ENCODE results near the gene PM20D1. TPM values are rescaled to one million over a fixed set of nuclear protein-coding genes. Genes with fewer than 3 reads are reported as not detected.
A peak's percentile ranks its signal among the peaks of the same experiment; 100 is the strongest.

Gene PM20D1
- total and polyA plus RNA-seq, 2 experiments from 2014 or later = 0.08 TPM; not detected in 1

DNA sequence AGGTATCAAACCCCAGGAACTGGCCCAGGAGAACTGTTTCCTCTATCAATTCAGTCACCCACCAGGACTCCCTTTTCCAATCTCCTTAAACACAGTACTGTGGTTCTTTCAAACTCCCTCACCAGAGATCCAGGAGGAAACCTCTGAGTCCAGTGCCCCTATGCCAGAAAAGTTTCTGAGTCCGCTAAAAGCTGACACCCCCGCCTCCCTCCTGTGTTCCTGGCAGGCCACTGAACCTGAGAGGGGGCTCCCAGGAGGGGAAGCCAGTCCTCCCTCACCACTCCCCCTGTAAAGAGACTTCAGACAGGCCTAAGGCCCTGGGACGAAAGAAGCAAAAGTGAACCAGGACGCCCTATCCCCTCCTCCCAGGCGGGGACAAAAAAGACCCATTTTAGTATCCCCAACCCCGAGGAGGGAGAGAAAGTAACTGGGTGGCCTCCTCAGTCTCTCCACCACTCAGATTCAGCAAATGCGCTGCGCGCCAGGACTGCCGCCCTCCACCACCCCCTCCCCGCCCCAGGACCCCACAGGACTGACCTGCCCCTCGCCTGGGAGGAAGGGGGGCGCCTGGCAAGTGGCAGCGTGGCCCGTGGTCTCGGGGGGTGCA, 37.6 kb downstream of the PM20D1 start:
- H3K4me2 ChIP-seq = peak overlapping the region; percentile 91
- H3K79me2 ChIP-seq = peaks cover 51% of the 10 kb centered on the region
- no peaks in the 10 kb centered on the region for H3K36me3 ChIP-seq (replicated peaks; ENCODE audit: insufficient read depth, low read depth)
- H3K4me3 ChIP-seq = peak overlapping the region; percentile 92
- TF ChIP-seq EZH2phosphoT487 (IDR thresholded peaks at IDR 0.05; ENCODE audit: low read depth, severe bottlenecking, unreplicated experiment) = no peak
- TF ChIP-seq EZH2 (IDR thresholded peaks at IDR 0.05; ENCODE audit: borderline replicate concordance) = no peak
- TF ChIP-seq, protein P1, sequence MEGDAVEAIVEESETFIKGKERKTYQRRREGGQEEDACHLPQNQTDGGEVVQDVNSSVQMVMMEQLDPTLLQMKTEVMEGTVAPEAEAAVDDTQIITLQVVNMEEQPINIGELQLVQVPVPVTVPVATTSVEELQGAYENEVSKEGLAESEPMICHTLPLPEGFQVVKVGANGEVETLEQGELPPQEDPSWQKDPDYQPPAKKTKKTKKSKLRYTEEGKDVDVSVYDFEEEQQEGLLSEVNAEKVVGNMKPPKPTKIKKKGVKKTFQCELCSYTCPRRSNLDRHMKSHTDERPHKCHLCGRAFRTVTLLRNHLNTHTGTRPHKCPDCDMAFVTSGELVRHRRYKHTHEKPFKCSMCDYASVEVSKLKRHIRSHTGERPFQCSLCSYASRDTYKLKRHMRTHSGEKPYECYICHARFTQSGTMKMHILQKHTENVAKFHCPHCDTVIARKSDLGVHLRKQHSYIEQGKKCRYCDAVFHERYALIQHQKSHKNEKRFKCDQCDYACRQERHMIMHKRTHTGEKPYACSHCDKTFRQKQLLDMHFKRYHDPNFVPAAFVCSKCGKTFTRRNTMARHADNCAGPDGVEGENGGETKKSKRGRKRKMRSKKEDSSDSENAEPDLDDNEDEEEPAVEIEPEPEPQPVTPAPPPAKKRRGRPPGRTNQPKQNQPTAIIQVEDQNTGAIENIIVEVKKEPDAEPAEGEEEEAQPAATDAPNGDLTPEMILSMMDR (IDR thresholded peaks at IDR 0.05; ENCODE audit: poor library complexity) = no peak
- DNase-seq (ENCODE audit: low spot score) = peak; percentile 41
- no peaks in the 10 kb centered on the region for H3K9me3 ChIP-seq (ENCODE audit: low read depth)
- H3K27ac ChIP-seq = peak overlapping the region; percentile 81
- no peaks in the 10 kb centered on the region for H3K27me3 ChIP-seq
- peak overlapping the region; percentile 77 for H2AFZ ChIP-seq
- no peaks in the 10 kb centered on the region for H3K9me2 ChIP-seq (replicated peaks; ENCODE audit: insufficient read depth)
- peaks cover 14% of the 10 kb centered on the region for H3K4me1 ChIP-seq (ENCODE audit: insufficient read depth)
- 9% methylated on average over 10 of the region's 16 CpGs for WGBS (ENCODE audit: low lambda C conversion rate, missing lambda C conversion rate)
- H4K20me1 ChIP-seq (ENCODE audit: insufficient read depth, poor library complexity, severe bottlenecking) = no peaks in the 10 kb centered on the region

DNA sequence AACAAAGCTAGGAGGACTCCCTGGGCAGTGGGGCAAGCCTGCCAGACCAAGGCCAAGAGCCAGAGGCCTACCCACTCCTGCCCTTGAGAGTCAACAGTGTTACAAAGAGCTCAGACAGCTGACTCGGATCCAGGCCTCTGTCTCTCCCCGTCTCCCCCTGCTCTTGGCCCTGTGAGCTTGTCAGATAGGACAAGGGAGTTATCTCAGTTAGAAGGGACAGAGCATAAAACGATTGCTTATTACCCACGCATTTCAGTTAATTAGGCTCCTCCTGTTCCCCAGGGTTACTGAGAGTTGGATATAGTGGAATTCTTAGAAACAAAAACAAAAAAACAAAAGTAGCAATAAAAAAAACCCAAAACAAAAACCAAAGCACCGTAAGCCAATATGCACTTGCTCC, 38.3 kb downstream of the PM20D1 start:
- H3K27me3 ChIP-seq = no peaks in the 10 kb centered on the region
- DNase-seq (ENCODE audit: low spot score) = peak; percentile 45
- no peak overlapping the region for H2AFZ ChIP-seq
- H4K20me1 ChIP-seq (ENCODE audit: insufficient read depth, poor library complexity, severe bottlenecking) = no peaks in the 10 kb centered on the region
- H3K4me2 ChIP-seq = peak overlapping the region; percentile 91
- no peaks in the 10 kb centered on the region for H3K9me3 ChIP-seq (ENCODE audit: low read depth)
- peaks cover 58% of the 10 kb centered on the region for H3K79me2 ChIP-seq
- H3K9me2 ChIP-seq (replicated peaks; ENCODE audit: insufficient read depth) = no peaks in the 10 kb centered on the region
- TF ChIP-seq EZH2 (IDR thresholded peaks at IDR 0.05; ENCODE audit: borderline replicate concordance) = no peak
- no peak overlapping the region for H3K4me3 ChIP-seq
- H3K27ac ChIP-seq = peak overlapping the region; percentile 81
- peaks cover 14% of the 10 kb centered on the region for H3K4me1 ChIP-seq (ENCODE audit: insufficient read depth)
- no peaks in the 10 kb centered on the region for H3K36me3 ChIP-seq (replicated peaks; ENCODE audit: insufficient read depth, low read depth)
- WGBS (ENCODE audit: low lambda C conversion rate, missing lambda C conversion rate) = 37% methylated on average over 5 of the region's 5 CpGs

DNA sequence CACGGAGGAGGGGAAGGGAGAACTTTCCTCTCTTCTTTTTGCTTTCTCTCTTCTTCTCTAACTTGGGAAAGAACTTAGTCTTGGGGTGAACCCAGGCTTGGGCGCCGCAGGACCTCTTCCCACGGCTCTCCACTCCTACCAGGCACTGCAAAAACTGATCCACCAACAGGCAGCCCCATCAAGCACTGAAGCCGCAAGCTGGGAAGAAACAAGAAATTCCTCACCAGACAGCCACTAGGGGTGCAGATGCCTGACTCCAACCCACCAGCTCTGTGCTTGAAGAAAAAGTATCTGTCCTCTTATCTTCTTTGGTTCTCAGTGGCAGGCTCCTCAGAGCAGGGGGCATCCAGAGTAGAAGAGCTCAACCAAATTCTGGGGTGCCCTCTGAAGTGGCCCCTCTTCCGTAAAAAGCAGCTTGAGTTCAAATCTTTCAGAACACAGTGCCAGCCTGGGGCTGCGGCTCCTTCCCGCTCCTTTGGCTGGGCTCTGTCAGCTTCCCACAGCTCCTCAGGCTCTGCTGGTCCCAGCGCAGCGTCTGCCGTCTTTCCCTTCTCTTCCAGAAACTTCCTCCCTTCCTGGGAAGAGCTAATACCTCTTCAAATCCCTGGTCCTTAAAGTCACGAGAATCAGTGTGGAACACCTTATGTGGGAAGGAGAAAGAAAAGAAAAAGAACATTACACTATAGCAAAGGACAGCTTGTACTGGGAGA, 39.3 kb downstream of the PM20D1 start:
- H3K79me2 ChIP-seq = peaks cover 58% of the 10 kb centered on the region

More for the DNA sequence above, 39.3 kb downstream of the PM20D1 start:
- Histone ChIP-seq H3K4me3 (no peak overlapping the region), H3K4me2 (peak overlapping the region; percentile 91), H3K27ac (no peak overlapping the region), H2AFZ (no peak overlapping the region), H3K36me3 (replicated peaks; ENCODE audit: insufficient read depth, low read depth) (no peaks in the 10 kb centered on the region), H3K4me1 (ENCODE audit: insufficient read depth) (peaks cover 14% of the 10 kb centered on the region), H3K9me3 (ENCODE audit: low read depth) (no peaks in the 10 kb centered on the region), H4K20me1 (ENCODE audit: insufficient read depth, poor library complexity, severe bottlenecking) (no peaks in the 10 kb centered on the region), H3K9me2 (replicated peaks; ENCODE audit: insufficient read depth) (no peaks in the 10 kb centered on the region), H3K27me3 (no peaks in the 10 kb centered on the region)
- TF ChIP-seq EZH2 (IDR thresholded peaks at IDR 0.05; ENCODE audit: borderline replicate concordance) (no peak), EZH2phosphoT487 (IDR thresholded peaks at IDR 0.05; ENCODE audit: low read depth, severe bottlenecking, unreplicated experiment) (no peak)
- TF ChIP-seq, protein P1 (IDR thresholded peaks at IDR 0.05; ENCODE audit: poor library complexity) = peak; percentile 22
- WGBS (ENCODE audit: low lambda C conversion rate, missing lambda C conversion rate) = 85% methylated on average over 12 of the region's 12 CpGs
- peak; percentile 35 for DNase-seq (ENCODE audit: low spot score)
